Gastroesophageal sphincter (tissue), 3 donors: ENCODE measurements around the gene TMCC3.

ENCODE experiments used
- CTCF ChIP-seq, 4 experiments: fragments of 200-600 bp in 2 of 4; fragments of 450-650 bp in 2 of 4; sonication (generic) in 1 of 4; IDR thresholded peaks; one replicate each; pipeline ENCODE4 v1.5.1; 2017 to 2019; ENCODE audit warnings: antibody characterized with exemption in 4 of 4, mild to moderate bottlenecking in 2 of 4, moderate library complexity in 2 of 4
- POLR2A ChIP-seq, 2 donors: fragments of 450-650 bp; IDR thresholded peaks; one replicate each; pipeline ENCODE4 v1.6.1; 2017; ENCODE audit warnings: antibody characterized with exemption in 2 of 2, mild to moderate bottlenecking in 2 of 2, moderate library complexity in 1 of 2

GRCh38 chr12:94588346-94588745 lies 62.0 kb downstream of the TMCC3 start:
- TF ChIP-seq CTCF (IDR thresholded peaks at IDR 0.05) = no peak
- TF ChIP-seq POLR2A (IDR thresholded peaks at IDR 0.05) = no peak
